K562 (cell line): ENCODE measurements around the gene ZNRF2. TPM values are rescaled to one million over a fixed set of nuclear protein-coding genes. Genes with fewer than 3 reads are reported as not detected.

Experiments
- ATAC-seq: fragments of 200-7000 bp; cut with Tn5 transposase; 3 replicates; pipeline ENCODE4 v1.9.1; 2020; ENCODE audit warnings: moderate library complexity
- BruUV-seq: library from RNA; stranded (reverse); fragments of 400-500 nt; replicated peaks from 2 replicates; lab custom pipeline; 2021; lab: Mats Ljungman, UMichigan
- CTCF ChIA-PET: fragments of 300-600 bp; formaldehyde crosslinking; extraction: SDS; loops from one replicate; lab custom pipeline; 2021; ENCODE audit warnings: low intra/inter-chr PET ratio; lab: Yijun Ruan, JAX
- POLR2A ChIA-PET: fragments of 300-600, 350-650 bp; sonication (Branson Sonifier 250); formaldehyde crosslinking; extraction: SDS; loops from one replicate; lab custom pipeline; 2021; ENCODE audit warnings: antibody characterized with exemption, inconsistent platforms; lab: Yijun Ruan, JAX
- DNase-seq, 4 experiments: peaks; one replicate each; pipeline versions ENCODE4 v3.0.0 to v3.0.0-alpha.2; 2011 to 2018; ENCODE audit warnings: low spot score in 3 of 4, mixed read lengths in 3 of 4; ENCODE audit errors: extremely low read depth in 1 of 4
- FAIRE-seq: peaks from 2 replicates; lab custom pipeline; 2011; peaks lifted over from hg19 to GRCh38; lab: Jason Lieb, UNC
- H2AFZ ChIP-seq: 2 replicates; pipeline ENCODE4 v1.6.0; 2011; ENCODE audit warnings: low read depth, low read length, control low read depth, inconsistent platforms
- H3K27ac ChIP-seq: fragments of 200-600 bp; 3 replicates; pipeline ENCODE4 v1.8.0; 2011; ENCODE audit warnings: low read depth, mild to moderate bottlenecking, control low read depth, inconsistent platforms, low read length, moderate library complexity, mixed read lengths; ENCODE audit errors: extremely low read depth
- H3K27me3 ChIP-seq, 2 experiments: fragments of 300-600 bp in 1 of 2; 2 replicates in 1 of 2; 3 replicates in 1 of 2; pipeline versions ENCODE4 v1.6.0 to v1.8.0; 2011; ENCODE audit warnings: inconsistent platforms in 2 of 2, low read length in 2 of 2, mild to moderate bottlenecking in 1 of 2, mixed read lengths in 1 of 2, moderate library complexity in 1 of 2; ENCODE audit not compliant: control insufficient read depth in 2 of 2, insufficient read depth in 2 of 2
- H3K36me3 ChIP-seq: fragments of 300-600 bp; 3 replicates; pipeline ENCODE4 v1.8.0; 2011; ENCODE audit warnings: mild to moderate bottlenecking, low read length, inconsistent platforms; ENCODE audit not compliant: control insufficient read depth, insufficient read depth
- H3K4me1 ChIP-seq, 2 experiments: fragments of 200-600 bp in 1 of 2; replicated peaks in 1 of 2; 2 replicates in 1 of 2; 3 replicates in 1 of 2; pipeline versions ENCODE4 v1.5.1 to v1.8.0; 2011; ENCODE audit warnings: inconsistent platforms in 2 of 2, low read length in 2 of 2, mild to moderate bottlenecking in 1 of 2, mixed read lengths in 1 of 2, moderate library complexity in 1 of 2; ENCODE audit not compliant: control insufficient read depth in 2 of 2, insufficient read depth in 2 of 2
- H3K4me2 ChIP-seq: 2 replicates; pipeline ENCODE4 v1.6.1; 2011; ENCODE audit warnings: low read length, control low read depth, inconsistent platforms, mixed read lengths; ENCODE audit not compliant: insufficient read depth
- H3K4me3 ChIP-seq: fragments of 200-600 bp; sonication (generic), shearing (Covaris generic); 2 replicates; pipeline ENCODE4 v1.5.1; 2016; ENCODE audit warnings: control low read depth, inconsistent platforms
- H3K79me2 ChIP-seq: fragments of 200-600 bp; 3 replicates; pipeline ENCODE4 v1.8.0; 2011; ENCODE audit warnings: low read length, inconsistent platforms; ENCODE audit not compliant: control insufficient read depth, insufficient read depth
- H3K9ac ChIP-seq, 2 experiments: 2 replicates each; pipeline versions ENCODE4 v1.6.0 to v1.6.1; 2011; ENCODE audit warnings: low read depth in 2 of 2, low read length in 2 of 2, control low read depth in 1 of 2, inconsistent platforms in 1 of 2, mild to moderate bottlenecking in 1 of 2, mixed read lengths in 1 of 2; ENCODE audit not compliant: insufficient read depth in 1 of 2
- H3K9me1 ChIP-seq: one replicate; pipeline ENCODE4 v1.6.0; 2011; ENCODE audit warnings: inconsistent platforms, mild to moderate bottlenecking, low read length, moderate library complexity; ENCODE audit not compliant: control insufficient read depth, insufficient read depth
- H3K9me3 ChIP-seq: replicated peaks from 2 replicates; pipeline ENCODE4 v1.5.1; 2011; ENCODE audit warnings: low read depth, low read length, inconsistent platforms; ENCODE audit not compliant: control insufficient read depth, insufficient read depth
- H4K20me1 ChIP-seq: replicated peaks from 2 replicates; pipeline ENCODE4 v1.6.1; 2011; ENCODE audit warnings: low read length, inconsistent platforms, mixed read lengths; ENCODE audit not compliant: control insufficient read depth, insufficient read depth
- ARID1B ChIP-seq: fragments of 450-650 bp; IDR thresholded peaks from 2 replicates; pipeline ENCODE4 v1.6.1; 2016; ENCODE audit warnings: antibody characterized with exemption, mild to moderate bottlenecking, inconsistent platforms
- FOSL1 ChIP-seq: fragments of 200-800 bp; sonication (Bioruptor generic); conservative IDR thresholded peaks from 2 replicates; pipeline ENCODE4 v1.6.1; 2016; ENCODE audit warnings: missing genetic modification characterization, missing compliant biosample characterization
- LCOR ChIP-seq: sonication (generic); formaldehyde crosslinking; IDR thresholded peaks from 2 replicates; pipeline ENCODE4 v1.8.0; 2022; ENCODE audit warnings: mild to moderate bottlenecking, missing genetic modification reagents
- SIN3A ChIP-seq, 2 experiments: fragments of 150-350 bp in 1 of 2; IDR thresholded peaks; 2 replicates each; pipeline ENCODE4 v1.6.1; 2011 to 2016; ENCODE audit warnings: borderline replicate concordance in 2 of 2, low read depth in 2 of 2, low read length in 2 of 2, mild to moderate bottlenecking in 2 of 2, moderate library complexity in 2 of 2; ENCODE audit not compliant: control insufficient read depth in 1 of 2
- ZNF143 ChIP-seq: sonication (generic); formaldehyde crosslinking; IDR thresholded peaks from 2 replicates; pipeline ENCODE4 v1.9.0; 2022; ENCODE audit warnings: mild to moderate bottlenecking, missing genetic modification reagents
- WGBS: fragments of 100-300 bp; shearing (Covaris generic); methylation state at CpG from one replicate; pipeline ENCODE4 v1.1.6; 2016; ENCODE audit warnings: low coverage, mixed read lengths; ENCODE audit not compliant: insufficient coverage; ENCODE audit errors: missing lambda C conversion rate; 5-methylcytosine and 5-hydroxymethylcytosine counted together
- in situ Hi-C: fragments of 300-500 bp; cut with MboI; formaldehyde crosslinking; loops from 4 replicates; pipeline ENCODE4 v1.15.0; 2018; ENCODE audit warnings: inconsistent platforms, mixed read lengths
- intact Hi-C: fragments of 100-400 bp; cut with micrococcal nuclease; formaldehyde crosslinking; loops from 2 replicates; pipeline ENCODE4 v1.14.2; 2022
- polyA plus RNA-seq, 8 experiments: library from polyadenylated mRNA; depleted of rRNA in 4 of 8; stranded (reverse) in 5 of 8; unstranded in 3 of 8; fragments of >200 nt; fragmentation: Nextera tagmentation in 2 of 8; fragmentation: Illumina TruSeq in 1 of 8; extraction: Ambion mirVana in 2 of 8; extraction: Trizol in 1 of 8; gene quantifications; 2 replicates each; pipeline versions ENCODE4 v1.2.1 to v1.2.3, GENCODE V29; 2011 to 2014; ENCODE audit warnings: inconsistent platforms in 1 of 8, missing spikeins in 1 of 8
- total RNA-seq, 7 experiments: library from RNA; depleted of rRNA in 6 of 7; stranded (reverse); fragments of >200 nt in 6 of 7; fragmentation: Illumina TruSeq in 2 of 7; extraction: Trizol in 2 of 7; gene quantifications; 2 replicates each; pipeline versions ENCODE4 v1.2.1 to v1.2.3, GENCODE V29; 2011 to 2021; ENCODE audit warnings: low replicate concordance in 1 of 7
- TF ChIP-seq, protein P1 (sequence below): sonication (generic); formaldehyde crosslinking; IDR thresholded peaks from 2 replicates; pipeline ENCODE4 v1.8.0; 2023; ENCODE audit warnings: missing genetic modification reagents, mild to moderate bottlenecking, borderline replicate concordance
- TF ChIP-seq, protein P2 (sequence below): fragments of 450-650 bp; IDR thresholded peaks from 2 replicates; pipeline ENCODE4 v1.6.1; 2016; ENCODE audit warnings: missing biosample characterization, missing genetic modification characterization
- TF ChIP-seq, protein P3 (sequence below): fragments of 450-650 bp; formaldehyde crosslinking; IDR thresholded peaks from 2 replicates; pipeline ENCODE4 v1.4.0; 2020; ENCODE audit warnings: mild to moderate bottlenecking, moderate library complexity
- TF ChIP-seq, protein P4 (sequence below): fragments of 250-450 bp; sonication (Bioruptor Pico); IDR thresholded peaks from 2 replicates; pipeline ENCODE4 v1.6.1; 2021; ENCODE audit warnings: mild to moderate bottlenecking
- TF ChIP-seq, protein P5 (sequence below): fragments of 150-350 bp; conservative IDR thresholded peaks from 2 replicates; pipeline ENCODE4 v1.6.1; 2014; ENCODE audit warnings: low read length

The ZNRF2 gene
- total and polyA plus RNA-seq, 9 of the 15 experiments (the other 6 are each of a cell fraction or from before 2014, with no cell fraction given): 1.1 to 13.9 (median 5.5) TPM

DNA sequence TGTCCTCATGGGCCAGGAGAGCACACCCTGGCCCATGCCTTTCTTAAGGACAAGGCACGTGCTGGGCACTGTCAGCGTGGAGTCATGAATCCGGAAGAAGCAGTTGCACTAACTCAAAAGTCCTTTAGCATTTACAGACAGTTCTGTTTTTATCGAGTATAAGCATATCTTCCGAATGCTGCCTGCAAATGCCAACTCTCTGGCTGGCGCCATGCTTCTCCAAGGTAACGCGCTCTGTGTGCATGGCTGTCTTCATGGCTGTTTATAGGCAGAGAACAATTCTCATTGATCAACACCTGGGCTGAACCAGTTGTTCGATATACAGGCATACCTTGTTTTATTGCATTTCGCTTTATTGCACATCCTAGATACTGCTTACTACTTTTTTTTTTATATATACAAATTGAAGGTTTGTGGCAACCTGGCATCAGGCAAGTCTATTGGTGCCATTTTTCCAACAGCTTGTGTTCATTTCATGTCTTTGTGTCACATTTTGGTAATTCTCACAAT is 28.0 kb upstream of the ZNRF2 start:
- intact Hi-C loops (no loop called here), in situ Hi-C loops (no loop called here)
- BruUV-seq: no TSS peak
- POLR2A ChIA-PET: no interaction called here
- Histone ChIP-seq H3K9ac (no peak overlapping the region), H2AFZ (no peak overlapping the region), H3K9me3 (no peaks in the 10 kb centered on the region), H3K4me1 (no peaks in the 10 kb centered on the region), H3K27ac (no peak overlapping the region), H3K27me3 (peaks cover 15 to 21% of the 10 kb centered on the region in 2 experiments), H4K20me1 (no peaks in the 10 kb centered on the region), H3K9me1 (no peaks in the 10 kb centered on the region), H3K4me3 (no peak overlapping the region), H3K36me3 (no peaks in the 10 kb centered on the region), H3K79me2 (no peaks in the 10 kb centered on the region), H3K4me2 (no peak overlapping the region)
- CTCF ChIA-PET: no interaction called here
- ATAC-seq (no peak), FAIRE-seq (no peak), DNase-seq (no peak)
- WGBS: 18% methylated on average over 10 of the region's 10 CpGs
- TF ChIP-seq LCOR (CRISPR knock-in tag) (no peak), SIN3A (IDR thresholded peaks at IDR 0.05; ENCODE audit: borderline replicate concordance in 2 of 2, control insufficient read depth in 1 of 2, low read depth in 2 of 2, low read length in 2 of 2) (no peak), FOSL1 (tag) (no peak), ZNF143 (CRISPR knock-in tag) (no peak), ARID1B (no peak)
- TF ChIP-seq, protein P1, sequence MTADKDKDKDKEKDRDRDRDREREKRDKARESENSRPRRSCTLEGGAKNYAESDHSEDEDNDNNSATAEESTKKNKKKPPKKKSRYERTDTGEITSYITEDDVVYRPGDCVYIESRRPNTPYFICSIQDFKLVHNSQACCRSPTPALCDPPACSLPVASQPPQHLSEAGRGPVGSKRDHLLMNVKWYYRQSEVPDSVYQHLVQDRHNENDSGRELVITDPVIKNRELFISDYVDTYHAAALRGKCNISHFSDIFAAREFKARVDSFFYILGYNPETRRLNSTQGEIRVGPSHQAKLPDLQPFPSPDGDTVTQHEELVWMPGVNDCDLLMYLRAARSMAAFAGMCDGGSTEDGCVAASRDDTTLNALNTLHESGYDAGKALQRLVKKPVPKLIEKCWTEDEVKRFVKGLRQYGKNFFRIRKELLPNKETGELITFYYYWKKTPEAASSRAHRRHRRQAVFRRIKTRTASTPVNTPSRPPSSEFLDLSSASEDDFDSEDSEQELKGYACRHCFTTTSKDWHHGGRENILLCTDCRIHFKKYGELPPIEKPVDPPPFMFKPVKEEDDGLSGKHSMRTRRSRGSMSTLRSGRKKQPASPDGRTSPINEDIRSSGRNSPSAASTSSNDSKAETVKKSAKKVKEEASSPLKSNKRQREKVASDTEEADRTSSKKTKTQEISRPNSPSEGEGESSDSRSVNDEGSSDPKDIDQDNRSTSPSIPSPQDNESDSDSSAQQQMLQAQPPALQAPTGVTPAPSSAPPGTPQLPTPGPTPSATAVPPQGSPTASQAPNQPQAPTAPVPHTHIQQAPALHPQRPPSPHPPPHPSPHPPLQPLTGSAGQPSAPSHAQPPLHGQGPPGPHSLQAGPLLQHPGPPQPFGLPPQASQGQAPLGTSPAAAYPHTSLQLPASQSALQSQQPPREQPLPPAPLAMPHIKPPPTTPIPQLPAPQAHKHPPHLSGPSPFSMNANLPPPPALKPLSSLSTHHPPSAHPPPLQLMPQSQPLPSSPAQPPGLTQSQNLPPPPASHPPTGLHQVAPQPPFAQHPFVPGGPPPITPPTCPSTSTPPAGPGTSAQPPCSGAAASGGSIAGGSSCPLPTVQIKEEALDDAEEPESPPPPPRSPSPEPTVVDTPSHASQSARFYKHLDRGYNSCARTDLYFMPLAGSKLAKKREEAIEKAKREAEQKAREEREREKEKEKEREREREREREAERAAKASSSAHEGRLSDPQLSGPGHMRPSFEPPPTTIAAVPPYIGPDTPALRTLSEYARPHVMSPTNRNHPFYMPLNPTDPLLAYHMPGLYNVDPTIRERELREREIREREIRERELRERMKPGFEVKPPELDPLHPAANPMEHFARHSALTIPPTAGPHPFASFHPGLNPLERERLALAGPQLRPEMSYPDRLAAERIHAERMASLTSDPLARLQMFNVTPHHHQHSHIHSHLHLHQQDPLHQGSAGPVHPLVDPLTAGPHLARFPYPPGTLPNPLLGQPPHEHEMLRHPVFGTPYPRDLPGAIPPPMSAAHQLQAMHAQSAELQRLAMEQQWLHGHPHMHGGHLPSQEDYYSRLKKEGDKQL (CRISPR knock-in tag): no peak
- TF ChIP-seq, protein P2, sequence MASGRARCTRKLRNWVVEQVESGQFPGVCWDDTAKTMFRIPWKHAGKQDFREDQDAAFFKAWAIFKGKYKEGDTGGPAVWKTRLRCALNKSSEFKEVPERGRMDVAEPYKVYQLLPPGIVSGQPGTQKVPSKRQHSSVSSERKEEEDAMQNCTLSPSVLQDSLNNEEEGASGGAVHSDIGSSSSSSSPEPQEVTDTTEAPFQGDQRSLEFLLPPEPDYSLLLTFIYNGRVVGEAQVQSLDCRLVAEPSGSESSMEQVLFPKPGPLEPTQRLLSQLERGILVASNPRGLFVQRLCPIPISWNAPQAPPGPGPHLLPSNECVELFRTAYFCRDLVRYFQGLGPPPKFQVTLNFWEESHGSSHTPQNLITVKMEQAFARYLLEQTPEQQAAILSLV (tag): no peak
- TF ChIP-seq, protein P3, sequence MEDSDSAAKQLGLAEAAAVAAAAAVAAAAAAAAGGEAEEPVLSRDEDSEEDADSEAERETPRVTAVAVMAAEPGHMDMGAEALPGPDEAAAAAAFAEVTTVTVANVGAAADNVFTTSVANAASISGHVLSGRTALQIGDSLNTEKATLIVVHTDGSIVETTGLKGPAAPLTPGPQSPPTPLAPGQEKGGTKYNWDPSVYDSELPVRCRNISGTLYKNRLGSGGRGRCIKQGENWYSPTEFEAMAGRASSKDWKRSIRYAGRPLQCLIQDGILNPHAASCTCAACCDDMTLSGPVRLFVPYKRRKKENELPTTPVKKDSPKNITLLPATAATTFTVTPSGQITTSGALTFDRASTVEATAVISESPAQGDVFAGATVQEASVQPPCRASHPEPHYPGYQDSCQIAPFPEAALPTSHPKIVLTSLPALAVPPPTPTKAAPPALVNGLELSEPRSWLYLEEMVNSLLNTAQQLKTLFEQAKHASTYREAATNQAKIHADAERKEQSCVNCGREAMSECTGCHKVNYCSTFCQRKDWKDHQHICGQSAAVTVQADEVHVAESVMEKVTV (CRISPR knock-in tag): no peak
- TF ChIP-seq, protein P4, sequence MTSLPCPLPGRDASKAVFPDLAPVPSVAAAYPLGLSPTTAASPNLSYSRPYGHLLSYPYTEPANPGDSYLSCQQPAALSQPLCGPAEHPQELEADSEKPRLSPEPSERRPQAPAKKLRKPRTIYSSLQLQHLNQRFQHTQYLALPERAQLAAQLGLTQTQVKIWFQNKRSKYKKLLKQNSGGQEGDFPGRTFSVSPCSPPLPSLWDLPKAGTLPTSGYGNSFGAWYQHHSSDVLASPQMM (CRISPR knock-in tag): no peak
- TF ChIP-seq, protein P5, sequence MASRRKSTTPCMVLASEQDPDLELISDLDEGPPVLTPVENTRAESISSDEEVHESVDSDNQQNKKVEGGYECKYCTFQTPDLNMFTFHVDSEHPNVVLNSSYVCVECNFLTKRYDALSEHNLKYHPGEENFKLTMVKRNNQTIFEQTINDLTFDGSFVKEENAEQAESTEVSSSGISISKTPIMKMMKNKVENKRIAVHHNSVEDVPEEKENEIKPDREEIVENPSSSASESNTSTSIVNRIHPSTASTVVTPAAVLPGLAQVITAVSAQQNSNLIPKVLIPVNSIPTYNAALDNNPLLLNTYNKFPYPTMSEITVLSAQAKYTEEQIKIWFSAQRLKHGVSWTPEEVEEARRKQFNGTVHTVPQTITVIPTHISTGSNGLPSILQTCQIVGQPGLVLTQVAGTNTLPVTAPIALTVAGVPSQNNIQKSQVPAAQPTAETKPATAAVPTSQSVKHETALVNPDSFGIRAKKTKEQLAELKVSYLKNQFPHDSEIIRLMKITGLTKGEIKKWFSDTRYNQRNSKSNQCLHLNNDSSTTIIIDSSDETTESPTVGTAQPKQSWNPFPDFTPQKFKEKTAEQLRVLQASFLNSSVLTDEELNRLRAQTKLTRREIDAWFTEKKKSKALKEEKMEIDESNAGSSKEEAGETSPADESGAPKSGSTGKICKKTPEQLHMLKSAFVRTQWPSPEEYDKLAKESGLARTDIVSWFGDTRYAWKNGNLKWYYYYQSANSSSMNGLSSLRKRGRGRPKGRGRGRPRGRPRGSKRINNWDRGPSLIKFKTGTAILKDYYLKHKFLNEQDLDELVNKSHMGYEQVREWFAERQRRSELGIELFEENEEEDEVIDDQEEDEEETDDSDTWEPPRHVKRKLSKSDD: no peak
